GM19238 (cell line): ENCODE data around the gene SOX2.
A peak's percentile ranks its signal among the peaks of the same experiment; 100 is the strongest.

Source experiments
- DNase-seq: peaks from one replicate; pipeline ENCODE4 v3.0.0; 2011; ENCODE audit warnings: low spot score; ENCODE audit not compliant: insufficient read length

Gene SOX2

GRCh38 chr3:181711325-181712135 lies at the start of gene SOX2:
TSS of gene SOX2 (plus strand) at chr3:181711925. CDS start at chr3:181712361, 436 bp downstream.
- no peak for DNase-seq

- DNase-seq, result no peak
Observed at GRCh38 chr3:181683563-181683962, 28.2 kb upstream of the SOX2 start.

- no peak for DNase-seq
Observed at GRCh38 chr3:181687190-181687589, 24.5 kb upstream of the SOX2 start.

GRCh38 chr3:181687731-181688130 lies 24.0 kb upstream of the SOX2 start:
- DNase-seq, result no peak

GRCh38 chr3:181689546-181689945 lies 22.2 kb upstream of the SOX2 start:
- no peak for DNase-seq

GRCh38 chr3:181690769-181691168 lies 21.0 kb upstream of the SOX2 start:
- DNase-seq, result no peak

- no peak for DNase-seq
Observed at GRCh38 chr3:181691901-181692300, 19.8 kb upstream of the SOX2 start.

GRCh38 chr3:181692311-181693145 lies 19.2 kb upstream of the SOX2 start:
- DNase-seq, result no peak

GRCh38 chr3:181693280-181693679 lies 18.4 kb upstream of the SOX2 start:
- DNase-seq, result no peak

GRCh38 chr3:181694805-181695660 lies 16.7 kb upstream of the SOX2 start:
- DNase-seq, result no peak

- DNase-seq, result no peak
Observed at GRCh38 chr3:181695661-181696491, 15.8 kb upstream of the SOX2 start.

GRCh38 chr3:181696626-181697230 lies 15.0 kb upstream of the SOX2 start:
- no peak for DNase-seq

- DNase-seq, result no peak
Observed at GRCh38 chr3:181698263-181698954, 13.3 kb upstream of the SOX2 start.

- no peak for DNase-seq
Observed at GRCh38 chr3:181699171-181699903, 12.4 kb upstream of the SOX2 start.

- peak; percentile 28 for DNase-seq
Observed at GRCh38 chr3:181700168-181701087, 11.3 kb upstream of the SOX2 start.

GRCh38 chr3:181701096-181701495 lies 10.6 kb upstream of the SOX2 start:
- DNase-seq, result no peak

- DNase-seq, result no peak
Observed at GRCh38 chr3:181703601-181704420, 7.9 kb upstream of the SOX2 start.
